Mesendoderm (in vitro differentiated cells): ENCODE data around the gene VCAN.
A peak's percentile ranks its signal among the peaks of the same experiment; 100 is the strongest.

Experiments
- DNase-seq: peaks from one replicate; pipeline ENCODE4 v3.0.0; 2013
- H2AK5ac ChIP-seq: 2 replicates; pipeline ENCODE4 v1.6.1; 2013; ENCODE audit warnings: low read length, inconsistent platforms
- H2BK120ac ChIP-seq: 2 replicates; pipeline ENCODE4 v1.6.1; 2013; ENCODE audit warnings: low read depth, mild to moderate bottlenecking, low read length, moderate library complexity, mixed read lengths
- H2BK15ac ChIP-seq: replicated peaks from 2 replicates; pipeline ENCODE4 v1.6.1; 2013; ENCODE audit warnings: low read depth, mild to moderate bottlenecking, moderate library complexity
- H2BK5ac ChIP-seq: 2 replicates; pipeline ENCODE4 v1.6.1; 2013; ENCODE audit warnings: low read length, inconsistent platforms
- H3K18ac ChIP-seq: 2 replicates; pipeline ENCODE4 v1.6.1; 2013; ENCODE audit warnings: mild to moderate bottlenecking, low read length, mixed read lengths
- H3K23ac ChIP-seq: one replicate; pipeline ENCODE4 v1.6.1; 2013; ENCODE audit warnings: low read length
- H3K27ac ChIP-seq: 2 replicates; pipeline ENCODE4 v1.5.1; 2013; ENCODE audit warnings: low read depth, mild to moderate bottlenecking, inconsistent platforms, low read length, moderate library complexity
- H3K27me3 ChIP-seq: 2 replicates; pipeline ENCODE4 v1.6.1; 2013; ENCODE audit warnings: low read length, control low read depth, mild to moderate bottlenecking, inconsistent platforms; ENCODE audit not compliant: insufficient read depth, poor library complexity
- H3K36me3 ChIP-seq: 2 replicates; pipeline ENCODE4 v1.6.1; 2013; ENCODE audit warnings: low read length, inconsistent platforms; ENCODE audit not compliant: control insufficient read depth, insufficient read depth
- H3K4ac ChIP-seq: one replicate; pipeline ENCODE4 v1.6.1; 2013; ENCODE audit warnings: low read depth, mild to moderate bottlenecking, low read length, moderate library complexity
- H3K4me1 ChIP-seq: 2 replicates; pipeline ENCODE4 v1.6.1; 2013; ENCODE audit warnings: low read depth, low read length, inconsistent platforms; ENCODE audit not compliant: control insufficient read depth
- H3K4me2 ChIP-seq: 2 replicates; pipeline ENCODE4 v1.6.1; 2013; ENCODE audit warnings: low read length
- H3K4me3 ChIP-seq: 2 replicates; pipeline ENCODE4 v1.5.1; 2013; ENCODE audit warnings: mild to moderate bottlenecking, low read length
- H3K56ac ChIP-seq: one replicate; pipeline ENCODE4 v1.6.1; 2013; ENCODE audit warnings: low read length
- H3K79me1 ChIP-seq: 2 replicates; pipeline ENCODE4 v1.6.1; 2013; ENCODE audit warnings: low read length, inconsistent platforms
- H3K79me2 ChIP-seq: 2 replicates; pipeline ENCODE4 v1.6.1; 2013; ENCODE audit warnings: mild to moderate bottlenecking, low read length; ENCODE audit not compliant: control insufficient read depth, insufficient read depth
- H3K9ac ChIP-seq: 2 replicates; pipeline ENCODE4 v1.6.1; 2013; ENCODE audit warnings: low read length, inconsistent platforms
- H4K5ac ChIP-seq: one replicate; pipeline ENCODE4 v1.6.1; 2013; ENCODE audit warnings: low read length
- H4K8ac ChIP-seq: one replicate; pipeline ENCODE4 v1.6.1; 2013; ENCODE audit warnings: low read depth, mild to moderate bottlenecking, control low read depth, low read length, moderate library complexity
- WGBS: extraction: QIAGEN DNeasy Blood & Tissue Kit; methylation state at CpG from one replicate; pipeline ENCODE4 v1.1.7; 2013; ENCODE audit warnings: low lambda C conversion rate, missing lambda C conversion rate; ENCODE audit not compliant: insufficient coverage; ENCODE audit errors: extremely low coverage; 5-methylcytosine and 5-hydroxymethylcytosine counted together

VCAN gene

GRCh38 chr5:83469075-83469474 is 2.5 kb upstream of the VCAN start:
- H3K27me3 ChIP-seq, result no peaks in the 10 kb centered on the region
- peaks cover 4% of the 10 kb centered on the region for H3K4me1 ChIP-seq
- no peak overlapping the region for H2BK15ac ChIP-seq
- no peak for DNase-seq
- no peak overlapping the region for H3K23ac ChIP-seq
- no peak overlapping the region for H2AK5ac ChIP-seq
- H3K27ac ChIP-seq, result no peak overlapping the region
- no peak overlapping the region for H3K4me3 ChIP-seq
- H3K79me1 ChIP-seq, result no peaks in the 10 kb centered on the region
- no peak overlapping the region for H2BK5ac ChIP-seq
- H3K18ac ChIP-seq, result no peak overlapping the region
- H3K4me2 ChIP-seq, result no peak overlapping the region
- no peak overlapping the region for H3K56ac ChIP-seq
- H3K9ac ChIP-seq, result no peak overlapping the region
- peaks cover 8% of the 10 kb centered on the region for H3K79me2 ChIP-seq
- no peak overlapping the region for H4K5ac ChIP-seq
- no peak overlapping the region for H3K4ac ChIP-seq
- no peak overlapping the region for H2BK120ac ChIP-seq
- no peaks in the 10 kb centered on the region for H3K36me3 ChIP-seq
- no peak overlapping the region for H4K8ac ChIP-seq

GRCh38 chr5:83470526-83471404 is 779 bp upstream of the VCAN start:
- H3K79me2 ChIP-seq, result peaks cover 8% of the 10 kb centered on the region
- H3K36me3 ChIP-seq, result no peaks in the 10 kb centered on the region
- H2AK5ac ChIP-seq, result no peak overlapping the region
- peak overlapping the region; percentile 57 for H3K4me3 ChIP-seq
- peaks cover 5% of the 10 kb centered on the region for H3K4me1 ChIP-seq
- H3K18ac ChIP-seq, result peak overlapping the region; percentile 71
- no peak overlapping the region for H4K8ac ChIP-seq
- peak overlapping the region; percentile 82 for H3K9ac ChIP-seq
- peak overlapping the region; percentile 67 for H3K23ac ChIP-seq
- peak overlapping the region; percentile 89 for H3K56ac ChIP-seq
- peak; percentile 62 for DNase-seq
- H2BK5ac ChIP-seq, result peak overlapping the region; percentile 69
- H2BK120ac ChIP-seq, result no peak overlapping the region
- no peaks in the 10 kb centered on the region for H3K27me3 ChIP-seq
- no CpG with 5 or more reads among the region's 15 CpGs for WGBS
- no peak overlapping the region for H2BK15ac ChIP-seq
- no peak overlapping the region for H4K5ac ChIP-seq
- peak overlapping the region; percentile 74 for H3K4me2 ChIP-seq
- H3K4ac ChIP-seq, result no peak overlapping the region
- no peaks in the 10 kb centered on the region for H3K79me1 ChIP-seq
- peak overlapping the region; percentile 52 for H3K27ac ChIP-seq

- Histone ChIP-seq H3K23ac (peak overlapping the region; percentile 69), H3K4me2 (peak overlapping the region; percentile 31), H3K4me3 (peak overlapping the region; percentile 44), H2BK5ac (peak overlapping the region; percentile 51), H4K8ac (no peak overlapping the region), H3K79me1 (no peaks in the 10 kb centered on the region), H2BK120ac (no peak overlapping the region), H3K27me3 (no peaks in the 10 kb centered on the region), H3K4me1 (peaks cover 10% of the 10 kb centered on the region), H3K9ac (peak overlapping the region; percentile 78), H3K36me3 (no peaks in the 10 kb centered on the region), H3K79me2 (peaks cover 13% of the 10 kb centered on the region), H3K18ac (peak overlapping the region; percentile 82), H3K4ac (peak overlapping the region; percentile 84), H3K56ac (peak overlapping the region; percentile 73), H2BK15ac (no peak overlapping the region), H4K5ac (no peak overlapping the region), H2AK5ac (no peak overlapping the region), H3K27ac (peak overlapping the region; percentile 85)
- DNase-seq, result no peak
- WGBS, result no CpG with 5 or more reads among the region's 5 CpGs
Observed at GRCh38 chr5:83472213-83472507, 616 bp downstream of the VCAN start.

DNA sequence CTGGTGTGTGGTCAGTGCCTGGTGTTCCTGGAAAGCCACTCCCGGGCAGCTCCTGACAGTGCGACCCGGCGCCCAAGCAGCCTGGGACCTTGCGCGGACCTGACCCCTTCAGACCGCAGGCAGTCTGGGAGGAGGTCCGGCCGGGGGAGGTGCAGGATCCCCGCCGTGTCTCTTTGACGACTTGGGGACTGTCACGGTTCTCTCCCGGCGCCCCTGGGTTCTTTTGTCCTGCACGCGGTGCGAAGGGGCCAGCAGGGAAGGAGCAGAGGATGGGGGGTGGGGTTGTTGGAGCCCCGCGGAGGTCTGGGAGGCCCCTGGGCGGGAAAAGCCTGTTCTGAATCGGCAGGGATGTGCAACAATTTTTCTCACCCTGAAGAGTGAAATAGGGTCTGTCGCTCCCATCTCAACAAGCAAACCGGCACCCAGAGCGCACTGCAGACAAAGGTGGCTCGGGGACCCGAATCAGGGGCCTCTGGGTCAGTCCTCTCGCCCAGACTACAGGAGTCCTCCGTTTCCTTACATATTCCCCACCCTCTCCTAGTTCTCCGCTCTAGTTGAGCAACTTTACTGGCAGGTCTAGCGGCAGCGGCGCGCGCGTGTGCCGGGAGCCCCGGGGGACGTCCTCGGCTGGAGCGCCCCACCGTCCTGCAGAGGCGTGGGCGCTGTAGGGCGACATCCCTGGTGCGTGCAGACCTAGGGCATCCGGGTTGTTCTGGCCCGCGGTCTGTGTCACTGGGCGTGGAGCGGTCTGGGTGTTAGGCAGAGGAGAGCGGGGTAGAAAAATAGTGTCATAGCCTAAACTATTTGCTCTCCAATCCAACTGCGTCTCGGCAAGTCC is 1.2 kb downstream of the VCAN start:
- Histone ChIP-seq H3K4me3 (peak overlapping the region; percentile 44), H3K79me1 (no peaks in the 10 kb centered on the region), H4K5ac (no peak overlapping the region), H3K4me1 (peaks cover 10% of the 10 kb centered on the region), H3K36me3 (no peaks in the 10 kb centered on the region), H4K8ac (no peak overlapping the region), H3K9ac (peak overlapping the region; percentile 78), H3K27ac (peak overlapping the region; percentile 85), H3K79me2 (peaks cover 13% of the 10 kb centered on the region), H3K23ac (peak overlapping the region; percentile 69), H3K4ac (peak overlapping the region; percentile 84), H2BK5ac (peak overlapping the region; percentile 51), H2AK5ac (no peak overlapping the region), H3K27me3 (no peaks in the 10 kb centered on the region), H3K18ac (peak overlapping the region; percentile 82), H3K4me2 (peak overlapping the region; percentile 31), H2BK15ac (no peak overlapping the region), H2BK120ac (no peak overlapping the region), H3K56ac (peak overlapping the region; percentile 73)
- WGBS, result no CpG with 5 or more reads among the region's 54 CpGs
- DNase-seq, result peak; percentile 64

GRCh38 chr5:83473346-83474160 is 2.0 kb downstream of the VCAN start:
- Histone ChIP-seq H3K4ac (no peak overlapping the region), H3K79me2 (peaks cover 17% of the 10 kb centered on the region), H3K79me1 (no peaks in the 10 kb centered on the region), H2AK5ac (no peak overlapping the region), H3K56ac (peak overlapping the region; percentile 92), H3K27me3 (no peaks in the 10 kb centered on the region), H3K27ac (peak overlapping the region; percentile 92), H3K4me1 (peaks cover 10% of the 10 kb centered on the region), H3K23ac (no peak overlapping the region), H4K5ac (no peak overlapping the region), H3K9ac (peak overlapping the region; percentile 80), H3K4me2 (peak overlapping the region; percentile 75), H4K8ac (no peak overlapping the region), H3K36me3 (no peaks in the 10 kb centered on the region), H3K4me3 (peak overlapping the region; percentile 44), H2BK120ac (no peak overlapping the region), H2BK15ac (no peak overlapping the region), H3K18ac (no peak overlapping the region), H2BK5ac (peak overlapping the region; percentile 93)
- peak; percentile 100 for DNase-seq
- WGBS, result no CpG with 5 or more reads among the region's 42 CpGs
